K562 (cell line): Measurements from ENCODE around the gene TRIM47. TPM values are rescaled to one million over a fixed set of nuclear protein-coding genes. Genes with fewer than 3 reads are reported as not detected.
A peak's percentile ranks its signal among the peaks of the same experiment; 100 is the strongest.

Experiments used
- CC2D1A ChIP-seq: fragments of 450-650 bp; IDR thresholded peaks from 2 replicates; pipeline ENCODE4 v1.6.1; 2017; ENCODE audit warnings: mild to moderate bottlenecking
- HEY1 ChIP-seq: fragments of 250-450 bp; sonication (Bioruptor Pico); IDR thresholded peaks from 2 replicates; pipeline ENCODE4 v1.5.0; 2020; ENCODE audit warnings: mild to moderate bottlenecking, moderate library complexity, borderline replicate concordance
- KLF16 ChIP-seq: IDR thresholded peaks from 2 replicates; pipeline ENCODE4 v1.6.1; 2016; ENCODE audit warnings: antibody characterized with exemption
- MGA ChIP-seq: fragments of 450-650 bp; IDR thresholded peaks from 2 replicates; pipeline ENCODE4 v1.6.1; 2016; ENCODE audit warnings: mild to moderate bottlenecking, moderate library complexity
- MTA2 ChIP-seq: fragments of 450-650 bp; IDR thresholded peaks from 2 replicates; pipeline ENCODE4 v1.6.1; 2016; ENCODE audit warnings: low read depth
- NCOR1 ChIP-seq: fragments of 450-650 bp; IDR thresholded peaks from 2 replicates; pipeline ENCODE4 v1.6.1; 2016; ENCODE audit warnings: mild to moderate bottlenecking, moderate library complexity
- PHF21A ChIP-seq: fragments of 450-650 bp; IDR thresholded peaks from 2 replicates; pipeline ENCODE4 v1.6.1; 2017; ENCODE audit warnings: low read depth, borderline replicate concordance
- SIN3B ChIP-seq: fragments of 450-650 bp; IDR thresholded peaks from 2 replicates; pipeline ENCODE4 v1.6.1; 2017; ENCODE audit warnings: low read depth, mild to moderate bottlenecking, moderate library complexity
- TAF9B ChIP-seq: fragments of 450-650 bp; IDR thresholded peaks from 2 replicates; pipeline ENCODE4 v1.6.1; 2018; ENCODE audit warnings: mild to moderate bottlenecking; ENCODE audit not compliant: partially characterized antibody
- TGIF2 ChIP-seq: sonication (generic); formaldehyde crosslinking; IDR thresholded peaks from 2 replicates; pipeline ENCODE4 v1.8.1; 2022; ENCODE audit warnings: mild to moderate bottlenecking, missing genetic modification reagents, moderate library complexity
- U2AF1 ChIP-seq: fragments of 200-400 bp; formaldehyde crosslinking; optimal IDR thresholded peaks from 2 replicates; pipeline ENCODE3; 2017; ENCODE audit warnings: mild to moderate bottlenecking, low read depth, low read length, moderate library complexity
- ZNF239 ChIP-seq: fragments of 250-450 bp; sonication (Bioruptor Pico); IDR thresholded peaks from 2 replicates; pipeline ENCODE4 v1.4.0; 2020; ENCODE audit warnings: mild to moderate bottlenecking
- ZNF282 ChIP-seq: sonication (generic); formaldehyde crosslinking; IDR thresholded peaks from 2 replicates; pipeline ENCODE4 v1.8.1; 2023; ENCODE audit warnings: missing genetic modification reagents
- polyA plus RNA-seq, 8 experiments: library from polyadenylated mRNA; depleted of rRNA in 4 of 8; stranded (reverse) in 5 of 8; unstranded in 3 of 8; fragments of >200 nt; fragmentation: Nextera tagmentation in 2 of 8; fragmentation: Illumina TruSeq in 1 of 8; extraction: Ambion mirVana in 2 of 8; extraction: Trizol in 1 of 8; gene quantifications; 2 replicates each; pipeline versions ENCODE4 v1.2.1 to v1.2.3, GENCODE V29; 2011 to 2014; ENCODE audit warnings: inconsistent platforms in 1 of 8, missing spikeins in 1 of 8
- total RNA-seq, 7 experiments: library from RNA; depleted of rRNA in 6 of 7; stranded (reverse); fragments of >200 nt in 6 of 7; fragmentation: Illumina TruSeq in 2 of 7; extraction: Trizol in 2 of 7; gene quantifications; 2 replicates each; pipeline versions ENCODE4 v1.2.1 to v1.2.3, GENCODE V29; 2011 to 2021; ENCODE audit warnings: low replicate concordance in 1 of 7

TRIM47 gene
- total and polyA plus RNA-seq, 9 of the 15 experiments (the other 6 are each of a cell fraction or from before 2014, with no cell fraction given): 0.56 to 6.1 (median 3.2) TPM

DNA sequence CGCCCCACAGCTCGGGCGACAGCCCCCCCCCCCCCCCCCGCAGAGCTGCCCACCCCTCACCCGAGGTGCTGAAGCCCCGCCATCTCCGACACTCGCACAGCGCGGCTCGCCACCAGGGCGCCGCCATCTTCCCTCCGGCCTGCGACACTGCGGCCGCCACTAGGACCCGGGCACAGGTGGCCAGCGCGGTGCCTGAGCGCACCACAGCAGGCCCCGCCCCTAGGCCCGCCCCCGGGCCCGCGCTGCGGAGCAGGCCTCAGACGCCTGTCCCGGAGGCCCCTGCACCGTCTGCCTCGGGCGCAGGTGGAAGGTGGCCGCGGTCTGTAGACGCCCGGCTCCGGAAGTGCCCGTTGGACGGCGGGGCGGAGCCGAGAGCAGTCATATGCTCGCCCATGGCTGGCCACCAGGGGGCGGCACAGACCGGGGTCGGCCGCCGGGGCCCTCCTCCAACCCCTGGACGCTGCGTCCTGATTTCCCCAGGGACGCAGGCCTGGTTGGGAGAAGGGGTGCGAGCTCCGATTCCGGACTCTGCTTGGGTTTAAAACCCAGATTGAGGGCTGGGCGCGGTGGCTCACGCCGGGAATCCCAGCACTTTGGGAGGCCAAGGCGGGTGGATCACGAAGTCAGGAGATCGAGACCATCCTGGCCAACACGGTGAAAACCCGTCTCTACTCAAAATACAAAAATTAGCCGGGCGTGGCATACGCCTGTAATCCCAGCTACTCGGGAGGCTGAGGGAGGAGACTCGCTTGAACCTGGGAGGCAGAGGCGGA is 26.6 kb upstream of the TRIM47 start, which contains the start of gene MRPL38 (continued):
- TF ChIP-seq MGA (no peak; the same call in 1 of the 2 replicates), ZNF282 (CRISPR knock-in tag) (peak; percentile 68; the same call in 1 of the 2 replicates), TAF9B (peak; percentile 13), U2AF1 (peak; percentile 55), TGIF2 (peak; percentile 67; the same call in 1 of the 2 replicates), MTA2 (no peak), PHF21A (peak; percentile 95), ZNF239 (CRISPR knock-in tag) (peak; percentile 40; the same call in 1 of the 2 replicates), KLF16 (no peak), HEY1 (CRISPR knock-in tag) (no peak), NCOR1 (peak; percentile 42), CC2D1A (peak; percentile 90), SIN3B (peak; percentile 84)
